Measurements from ENCODE around the gene TM4SF4.

TM4SF4 gene

GRCh38 chr3:149496891-149497290 lies 22.4 kb downstream of the TM4SF4 start:
- Histone ChIP-seq H3K36me3 (ENCODE audit: control insufficient read depth in 2 of 2, insufficient read depth in 1 of 2, low read length in 2 of 2) (no peaks in the 10 kb centered on the region), H3K4me1 (ENCODE audit: control insufficient read depth, insufficient read depth, low read length) (no peaks in the 10 kb centered on the region), H3K27ac (ENCODE audit: extremely low read depth, low read depth, low read length) (no peak overlapping the region), H3K9me3 (ENCODE audit: control insufficient read depth, insufficient read depth, low read depth, low read length) (no peaks in the 10 kb centered on the region), H3K4me3 (ENCODE audit: low read depth, low read length) (no peak overlapping the region)
- TF ChIP-seq SCRT2 (tag by site-specific recombination; IDR thresholded peaks at IDR 0.05) (no peak), ZXDB (tag by site-specific recombination; IDR thresholded peaks at IDR 0.05) (no peak), ZNF341 (tag by site-specific recombination; IDR thresholded peaks at IDR 0.05; ENCODE audit: low read depth) (no peak), ZNF169 (tag by site-specific recombination; IDR thresholded peaks at IDR 0.05) (no peak), ZEB2 (tag by site-specific recombination; IDR thresholded peaks at IDR 0.05) (no peak), BCL6B (tag by site-specific recombination; IDR thresholded peaks at IDR 0.05) (no peak), ZNF366 (tag by site-specific recombination; conservative IDR thresholded peaks at IDR 0.05) (no peak), ZNF266 (tag by site-specific recombination; IDR thresholded peaks at IDR 0.05; ENCODE audit: low read depth) (no peak), ZNF549 (tag by site-specific recombination; IDR thresholded peaks at IDR 0.05) (no peak), ZNF416 (tag by site-specific recombination; IDR thresholded peaks at IDR 0.05) (no peak), GLI2 (tag by site-specific recombination; IDR thresholded peaks at IDR 0.05; ENCODE audit: borderline replicate concordance, low read depth) (no peak)
- CTCF ChIA-PET = interaction anchor here (0.6 to 1.2 kb wide), 2 partner anchors 272 to 275 kb away, joined by 4 to 5 read pairs; no protein-coding TSS in a partner anchor
- POLR2A ChIA-PET = no interaction called here

- CTCF ChIA-PET = interaction anchor here (0.7 kb wide), 1 partner anchor 1693 kb away, joined by 3 read pairs; no protein-coding TSS in a partner anchor
- POLR2A ChIA-PET = no interaction called here
- no peak for TF ChIP-seq EGR2 (tag by site-specific recombination; IDR thresholded peaks at IDR 0.05; ENCODE audit: low read depth)
- no peak for TF ChIP-seq ZBTB17 (tag by site-specific recombination; IDR thresholded peaks at IDR 0.05)
- TF ChIP-seq ZBTB26 (tag by site-specific recombination; optimal IDR thresholded peaks at IDR 0.05) = no peak
- no peaks in the 10 kb centered on the region for H3K9me3 ChIP-seq (ENCODE audit: control insufficient read depth, insufficient read depth, low read depth, low read length)
- no peak overlapping the region for H3K27ac ChIP-seq (ENCODE audit: extremely low read depth, low read depth, low read length)
- no peak overlapping the region for H3K4me3 ChIP-seq (ENCODE audit: low read depth, low read length)
- no peaks in the 10 kb centered on the region for H3K36me3 ChIP-seq (ENCODE audit: control insufficient read depth in 2 of 2, insufficient read depth in 1 of 2, low read length in 2 of 2)
- no peaks in the 10 kb centered on the region for H3K4me1 ChIP-seq (ENCODE audit: control insufficient read depth, insufficient read depth, low read length)
These were observed 23.6 kb downstream of the TM4SF4 start for GRCh38 chr3:149497966-149498670.

GRCh38 chr3:149501524-149501923 lies 27.0 kb downstream of the TM4SF4 start:
- POLR2A ChIA-PET = no interaction called here
- no peak overlapping the region for H3K27ac ChIP-seq (ENCODE audit: extremely low read depth, low read depth, low read length)
- CTCF ChIA-PET = interaction anchor here (0.6 to 1.6 kb wide), 4 partner anchors 8 to 995 kb away, joined by 3 to 10 read pairs (median 4); no protein-coding TSS in a partner anchor
- no peak overlapping the region for H3K4me3 ChIP-seq (ENCODE audit: low read depth, low read length)
- no peaks in the 10 kb centered on the region for H3K36me3 ChIP-seq (ENCODE audit: control insufficient read depth in 2 of 2, insufficient read depth in 1 of 2, low read length in 2 of 2)
- no peaks in the 10 kb centered on the region for H3K4me1 ChIP-seq (ENCODE audit: control insufficient read depth, insufficient read depth, low read length)
- no peaks in the 10 kb centered on the region for H3K9me3 ChIP-seq (ENCODE audit: control insufficient read depth, insufficient read depth, low read depth, low read length)
- no peak for TF ChIP-seq ZNF707 (tag by site-specific recombination; IDR thresholded peaks at IDR 0.05)
- no peak for TF ChIP-seq ZNF2 (tag by site-specific recombination; IDR thresholded peaks at IDR 0.05)
- no peak for TF ChIP-seq ZNF660 (tag by site-specific recombination; IDR thresholded peaks at IDR 0.05)
- no peak for TF ChIP-seq ZNF155 (tag by site-specific recombination; IDR thresholded peaks at IDR 0.05)
- no peak for TF ChIP-seq PRDM2 (tag by site-specific recombination; IDR thresholded peaks at IDR 0.05; ENCODE audit: borderline replicate concordance)
- TF ChIP-seq PATZ1 (tag by site-specific recombination; IDR thresholded peaks at IDR 0.05) = no peak
